H1 (cell line): ENCODE data around the gene PRKAG1. TPM values are rescaled to one million over a fixed set of nuclear protein-coding genes. Genes with fewer than 3 reads are reported as not detected.

Experiments used
- BACH1 ChIP-seq: IDR thresholded peaks from 2 replicates; pipeline ENCODE4 v1.6.1; 2012; ENCODE audit warnings: low read length, improper control_type of control experiment
- BRCA1 ChIP-seq: IDR thresholded peaks from 2 replicates; pipeline ENCODE4 v1.6.1; 2012; ENCODE audit warnings: low read depth, low read length, improper control_type of control experiment
- CBX5 ChIP-seq: fragments of 300-800, 300-1000 bp; sonication (generic); IDR thresholded peaks from 2 replicates; pipeline ENCODE4 v1.7.1; 2016; ENCODE audit warnings: antibody characterized with exemption, low read length, low read depth
- CHD2 ChIP-seq: IDR thresholded peaks from 2 replicates; pipeline ENCODE4 v1.6.1; 2012; ENCODE audit warnings: low read length, improper control_type of control experiment
- EGR1 ChIP-seq: IDR thresholded peaks from 2 replicates; pipeline ENCODE4 v1.6.1; 2011; ENCODE audit warnings: low read depth, low read length, borderline replicate concordance
- KDM1A ChIP-seq: fragments of 200-600, 300-600 bp; sonication (generic); IDR thresholded peaks from 2 replicates; pipeline ENCODE4 v1.7.1; 2016; ENCODE audit warnings: mild to moderate bottlenecking, low read length, borderline replicate concordance
- KDM4A ChIP-seq: IDR thresholded peaks from one replicate; pipeline ENCODE4 v1.7.1; 2012; ENCODE audit warnings: low read depth, mild to moderate bottlenecking, moderate library complexity, low read length, inconsistent platforms; ENCODE audit not compliant: severe bottlenecking
- RFX5 ChIP-seq: IDR thresholded peaks from 2 replicates; pipeline ENCODE4 v1.6.1; 2011; ENCODE audit warnings: low read depth, low read length, improper control_type of control experiment, borderline replicate concordance
- SAP30 ChIP-seq: fragments of 300-600 bp; sonication (generic); IDR thresholded peaks from 2 replicates; pipeline ENCODE4 v1.7.1; 2012; ENCODE audit warnings: low read length, moderate library complexity, mild to moderate bottlenecking, inconsistent platforms; ENCODE audit not compliant: insufficient read depth, insufficient replicate concordance
- SIRT6 ChIP-seq: IDR thresholded peaks from one replicate; pipeline ENCODE4 v1.7.1; 2012; ENCODE audit warnings: low read length, inconsistent platforms
- SP1 ChIP-seq: IDR thresholded peaks from 2 replicates; pipeline ENCODE4 v1.6.1; 2011; ENCODE audit warnings: low read depth, low read length
- TCF12 ChIP-seq: IDR thresholded peaks from 2 replicates; pipeline ENCODE4 v1.6.1; 2011; ENCODE audit warnings: low read depth, mild to moderate bottlenecking, low read length
- ZNF274 ChIP-seq: IDR thresholded peaks from 2 replicates; pipeline ENCODE4 v1.7.0; 2012; ENCODE audit warnings: low read length, borderline replicate concordance; ENCODE audit errors: extremely low read depth
- polyA plus RNA-seq, 7 experiments: library from polyadenylated mRNA; depleted of rRNA in 3 of 7; stranded (reverse) in 5 of 7; unstranded in 2 of 7; fragments of >200 nt in 5 of 7; fragments of 200-250 nt in 2 of 7; gene quantifications; 1 replicate in 5 of 7; 2 replicates in 1 of 7; 4 replicates in 1 of 7; pipeline versions ENCODE4 v1.2.1 to v1.2.3, GENCODE V29; 2011 to 2013; ENCODE audit warnings: missing spikeins in 2 of 7, mixed read lengths in 2 of 7
- total RNA-seq: library from RNA; stranded (reverse); fragmentation: NEBNext Ultra II Directional; extraction: Animal tissue kit (Norgen Biotek cat#: 25700); gene quantifications from 2 replicates; pipeline ENCODE4 v1.2.1, GENCODE V29; 2021

The PRKAG1 gene
- total and polyA plus RNA-seq, 2 of the 8 experiments (the other 6 are each of a cell fraction or from before 2014, with no cell fraction given) = 38.6 to 57.5 TPM

DNA sequence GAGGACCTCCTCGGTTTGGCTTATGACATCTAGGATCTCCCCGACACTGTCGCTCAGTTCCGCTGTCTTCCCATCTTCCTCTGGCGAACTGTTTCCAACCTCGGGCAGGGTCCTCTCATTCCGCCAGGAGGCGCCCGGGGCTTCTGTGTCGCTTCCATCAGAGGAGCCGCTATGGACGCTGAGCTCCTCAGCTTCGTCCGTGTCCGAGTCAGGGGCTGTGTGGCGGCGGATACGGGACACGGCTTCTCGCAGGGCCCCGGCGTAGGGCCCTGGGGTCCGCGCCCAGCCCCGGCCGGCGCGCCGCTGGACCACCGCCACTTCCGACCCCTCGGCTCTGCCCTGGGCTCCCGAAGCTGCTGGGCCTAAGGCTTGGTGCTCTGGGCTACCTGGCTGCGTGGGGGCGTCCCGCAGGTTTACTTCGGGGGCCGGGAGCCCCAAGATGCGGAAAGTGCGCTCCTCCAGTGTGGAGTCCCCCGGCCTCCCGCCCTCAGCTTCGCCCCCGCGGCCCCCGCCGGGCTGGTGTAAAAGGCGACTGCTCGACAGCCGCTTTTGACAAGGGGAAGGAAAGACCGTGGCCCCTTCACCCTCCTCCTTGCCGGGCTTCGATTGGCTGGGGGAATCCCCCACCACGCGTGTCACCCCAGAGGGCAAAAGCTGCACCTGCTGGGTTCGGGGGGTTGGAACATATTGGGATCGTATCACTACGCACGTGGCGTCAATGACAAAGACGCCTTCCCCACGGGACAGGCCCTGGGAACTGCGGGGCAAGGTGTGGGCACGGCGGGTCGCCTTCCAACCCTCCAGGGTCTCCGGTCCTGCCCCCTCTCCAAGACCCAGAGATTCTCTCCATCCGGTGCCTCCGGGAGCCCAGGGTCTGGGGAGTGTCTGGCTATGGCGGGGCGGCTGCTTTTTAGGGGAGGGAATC, 21.5 kb downstream of the PRKAG1 start (continued):
- TF ChIP-seq KDM4A = peak; percentile 33
- TF ChIP-seq RFX5 = no peak
- TF ChIP-seq CBX5 = no peak
- no peak for TF ChIP-seq TCF12
- no peak for TF ChIP-seq ZNF274
- no peak for TF ChIP-seq CHD2
- no peak for TF ChIP-seq SAP30
- TF ChIP-seq SIRT6 = no peak
- TF ChIP-seq SP1 = no peak
- TF ChIP-seq BACH1 = no peak
- TF ChIP-seq EGR1 = no peak
- TF ChIP-seq KDM1A = no peak
- TF ChIP-seq BRCA1 = no peak
